GM18505 (cell line): ENCODE data around the gene LGR4.
"Not testable (repeated sequence)": the region's sequence is repeated elsewhere in the genome, so short reads cannot be mapped to it uniquely, and the experiment has no call there.

Experiments
- ATAC-seq: cut with Tn5 transposase; IDR thresholded peaks from one replicate; pipeline ENCODE4 v1.9.1; 2021; ENCODE audit not compliant: unreplicated experiment
- POLR2A ChIP-seq: IDR thresholded peaks from 4 replicates; pipeline ENCODE4 v1.6.1; 2011; ENCODE audit warnings: borderline replicate concordance; ENCODE audit not compliant: insufficient read depth, insufficient read length; ENCODE audit errors: extremely low read depth

LGR4 gene

GRCh38 chr11:27460158-27460978 is 12.2 kb downstream of the LGR4 start:
- no peak for ATAC-seq
- no peak for TF ChIP-seq POLR2A

- no peak for ATAC-seq
- no peak for TF ChIP-seq POLR2A
Measured at GRCh38 chr11:27459191-27459590, 13.4 kb downstream of the LGR4 start.

GRCh38 chr11:27458182-27458581 is 14.4 kb downstream of the LGR4 start:
- no peak for ATAC-seq
- TF ChIP-seq POLR2A = no peak

GRCh38 chr11:27456795-27457329 is 15.7 kb downstream of the LGR4 start:
- TF ChIP-seq POLR2A = no peak
- no peak for ATAC-seq

- no peak for ATAC-seq
- no peak for TF ChIP-seq POLR2A
Measured at GRCh38 chr11:27456140-27456794, 16.3 kb downstream of the LGR4 start.

- ATAC-seq = no peak
- TF ChIP-seq POLR2A = no peak
Measured at GRCh38 chr11:27455667-27456066, 16.9 kb downstream of the LGR4 start.

GRCh38 chr11:27453701-27454100 is 18.9 kb downstream of the LGR4 start:
- no peak for ATAC-seq

GRCh38 chr11:27452147-27452546 is 20.4 kb downstream of the LGR4 start:
- no peak for TF ChIP-seq POLR2A
- ATAC-seq = no peak

More at GRCh38 chr11:27453701-27454100, 18.9 kb downstream of the LGR4 start:
- TF ChIP-seq POLR2A = no peak

GRCh38 chr11:27451244-27451965 is 21.2 kb downstream of the LGR4 start:
- ATAC-seq = no peak
- no peak for TF ChIP-seq POLR2A

GRCh38 chr11:27448184-27448540 is 24.4 kb downstream of the LGR4 start:
- ATAC-seq = not testable (repeated sequence)

GRCh38 chr11:27447288-27448183 is 25.1 kb downstream of the LGR4 start:
- no peak for ATAC-seq
- TF ChIP-seq POLR2A = no peak

- no peak for ATAC-seq
- TF ChIP-seq POLR2A = no peak
Measured at GRCh38 chr11:27445625-27446024, 27.0 kb downstream of the LGR4 start.

- TF ChIP-seq POLR2A = no peak
- ATAC-seq = no peak
Measured at GRCh38 chr11:27444801-27445215, 27.8 kb downstream of the LGR4 start.
